Kidney capillary endothelial cell (primary cell): Measurements from ENCODE around the gene SECTM1.

Experiments used
- DNase-seq: peaks from one replicate; pipeline ENCODE4 v3.0.0-alpha.2; 2018; ENCODE audit warnings: low spot score

SECTM1 gene

GRCh38 chr17:82328141-82328993 is 5.2 kb downstream of the SECTM1 start:
- DNase-seq = no peak

GRCh38 chr17:82327757-82328140 is 5.8 kb downstream of the SECTM1 start:
- no peak for DNase-seq

DNA sequence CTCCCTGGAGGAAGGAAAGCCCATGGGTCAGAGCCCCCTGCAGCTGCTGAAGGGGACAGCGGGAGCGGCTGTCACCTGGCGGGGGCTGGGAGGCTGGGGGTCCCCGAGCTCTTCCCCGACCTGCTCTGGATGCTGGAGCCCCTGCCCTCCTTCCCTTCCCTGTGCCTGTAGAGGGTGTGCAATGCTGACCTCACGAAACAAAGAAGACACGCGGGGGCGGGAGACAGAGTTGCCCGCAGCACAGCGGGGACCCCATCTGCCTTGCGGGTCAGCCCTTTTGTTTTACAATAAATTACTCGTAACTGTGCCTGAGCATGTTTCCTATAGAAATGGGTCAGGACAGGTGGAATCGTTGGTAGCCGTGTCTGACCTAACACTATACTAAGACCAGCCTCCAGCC is 6.3 kb downstream of the SECTM1 start:
- no peak for DNase-seq

DNA sequence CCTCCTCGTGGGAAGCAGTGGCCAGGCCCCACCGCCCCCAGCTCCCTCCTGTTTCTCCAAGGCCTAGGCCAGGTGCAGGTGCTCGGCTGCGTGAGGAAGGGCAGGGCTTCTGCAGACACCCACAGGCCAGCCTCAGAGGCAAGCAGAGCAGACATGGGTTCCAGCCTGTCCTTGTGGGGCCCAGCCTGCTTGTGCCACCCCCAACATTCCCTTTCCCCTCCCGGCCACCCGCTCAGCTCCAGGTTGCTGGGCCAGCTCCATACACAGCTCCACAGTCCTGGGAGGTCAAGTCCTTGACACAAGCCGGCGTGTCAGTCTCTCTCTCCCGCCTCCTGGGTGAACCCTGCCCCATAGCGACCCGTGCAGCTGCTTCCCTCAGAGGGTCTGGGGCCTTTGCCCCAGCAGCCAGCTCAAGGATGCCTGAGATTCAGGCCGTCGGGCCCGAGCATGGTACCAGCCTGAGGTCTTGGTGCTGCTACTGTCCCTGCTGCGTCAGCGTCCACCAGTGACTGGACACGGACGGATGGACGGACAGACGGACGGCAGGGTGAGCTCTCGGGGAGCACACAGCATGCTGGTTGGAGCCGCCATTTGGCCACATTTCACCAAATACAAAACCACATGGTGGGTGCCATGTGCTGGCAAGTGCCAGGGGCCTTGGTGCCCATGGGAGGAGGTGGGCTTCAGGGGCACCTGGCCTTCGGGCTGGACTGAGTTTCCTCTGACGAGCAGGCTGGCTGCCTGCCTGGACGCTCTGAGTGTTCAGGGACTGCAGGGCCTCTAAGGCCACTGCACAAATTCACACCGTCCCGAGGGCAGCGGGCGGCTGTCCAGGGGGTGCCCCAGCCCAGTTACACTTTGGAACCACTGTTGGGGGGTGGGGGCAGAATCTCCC is 8.0 kb downstream of the SECTM1 start:
- no peak for DNase-seq

DNA sequence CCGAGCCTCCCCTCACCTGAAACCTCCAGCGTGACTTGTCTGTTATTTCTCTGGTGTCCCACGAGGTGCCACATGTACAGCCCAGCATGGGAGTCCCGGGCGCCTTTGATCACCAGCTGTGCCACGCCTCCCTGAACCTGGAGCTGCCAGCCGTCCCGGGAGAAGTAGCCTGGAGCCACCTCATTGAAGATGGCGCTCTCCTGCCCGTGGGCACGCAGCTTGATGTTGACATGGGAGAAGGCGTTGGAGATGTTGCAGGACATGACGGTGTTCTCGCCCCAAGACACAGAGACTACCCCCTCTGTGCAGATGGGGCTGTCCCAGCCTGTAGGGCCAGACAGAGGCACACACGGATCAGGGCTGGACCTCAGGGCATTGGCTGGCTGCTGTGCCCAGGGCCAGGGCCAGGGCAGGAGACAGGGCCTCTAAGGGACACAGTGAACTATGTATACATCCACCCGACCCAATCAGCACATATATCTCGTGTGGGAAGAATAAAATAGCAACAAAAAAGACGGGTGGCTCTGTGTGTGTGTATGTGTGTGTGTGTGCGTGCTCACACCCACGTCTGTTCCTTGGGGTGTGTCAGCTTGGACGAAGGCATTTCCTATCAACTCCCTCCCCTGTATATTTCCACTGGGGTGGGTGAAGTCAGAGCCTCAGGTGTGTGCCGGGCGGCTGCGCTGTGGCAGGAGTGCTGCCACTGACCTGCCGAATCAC is 8.8 kb downstream of the SECTM1 start:
- no peak for DNase-seq

DNA sequence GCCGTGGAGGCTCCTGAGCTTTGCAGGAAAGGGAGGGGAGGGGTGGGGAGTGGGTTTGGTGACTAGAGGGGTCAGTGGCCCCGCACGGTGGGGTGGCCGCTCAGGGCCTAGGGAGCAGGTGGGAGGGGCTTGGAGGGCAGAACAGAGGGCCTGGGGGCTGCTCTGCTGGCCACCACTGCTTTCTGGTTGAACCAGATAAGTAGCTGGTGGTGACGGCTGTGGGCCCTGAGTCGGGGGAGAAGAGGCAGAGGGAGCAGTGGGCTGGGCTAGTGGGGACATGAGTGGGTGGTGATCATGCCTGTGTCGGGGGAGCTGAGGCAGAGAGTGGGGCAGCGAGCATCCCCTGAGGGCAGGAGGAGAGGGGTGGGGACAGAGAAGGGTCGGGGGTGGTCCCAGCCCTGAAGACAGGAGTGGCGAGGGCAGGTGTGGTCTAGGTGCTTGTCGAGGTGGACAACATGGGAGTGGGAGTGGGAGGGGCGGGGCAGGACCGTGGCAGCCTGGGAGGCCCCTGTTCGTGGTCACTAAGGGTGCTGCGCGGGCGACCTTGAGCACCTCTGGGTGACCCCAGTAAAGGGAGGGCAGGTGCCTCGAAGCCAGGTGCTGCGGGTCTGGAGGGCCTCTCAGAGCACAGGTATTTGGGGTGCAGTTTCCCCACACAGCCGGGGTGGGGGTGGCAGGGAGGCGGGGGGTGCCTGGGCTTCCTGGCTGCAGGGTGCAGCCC is 9.9 kb downstream of the SECTM1 start:
- no peak for DNase-seq

GRCh38 chr17:82322526-82323453 is 10.8 kb downstream of the SECTM1 start:
- no peak for DNase-seq

GRCh38 chr17:82321947-82322466 is 11.6 kb downstream of the SECTM1 start:
- no peak for DNase-seq

DNA sequence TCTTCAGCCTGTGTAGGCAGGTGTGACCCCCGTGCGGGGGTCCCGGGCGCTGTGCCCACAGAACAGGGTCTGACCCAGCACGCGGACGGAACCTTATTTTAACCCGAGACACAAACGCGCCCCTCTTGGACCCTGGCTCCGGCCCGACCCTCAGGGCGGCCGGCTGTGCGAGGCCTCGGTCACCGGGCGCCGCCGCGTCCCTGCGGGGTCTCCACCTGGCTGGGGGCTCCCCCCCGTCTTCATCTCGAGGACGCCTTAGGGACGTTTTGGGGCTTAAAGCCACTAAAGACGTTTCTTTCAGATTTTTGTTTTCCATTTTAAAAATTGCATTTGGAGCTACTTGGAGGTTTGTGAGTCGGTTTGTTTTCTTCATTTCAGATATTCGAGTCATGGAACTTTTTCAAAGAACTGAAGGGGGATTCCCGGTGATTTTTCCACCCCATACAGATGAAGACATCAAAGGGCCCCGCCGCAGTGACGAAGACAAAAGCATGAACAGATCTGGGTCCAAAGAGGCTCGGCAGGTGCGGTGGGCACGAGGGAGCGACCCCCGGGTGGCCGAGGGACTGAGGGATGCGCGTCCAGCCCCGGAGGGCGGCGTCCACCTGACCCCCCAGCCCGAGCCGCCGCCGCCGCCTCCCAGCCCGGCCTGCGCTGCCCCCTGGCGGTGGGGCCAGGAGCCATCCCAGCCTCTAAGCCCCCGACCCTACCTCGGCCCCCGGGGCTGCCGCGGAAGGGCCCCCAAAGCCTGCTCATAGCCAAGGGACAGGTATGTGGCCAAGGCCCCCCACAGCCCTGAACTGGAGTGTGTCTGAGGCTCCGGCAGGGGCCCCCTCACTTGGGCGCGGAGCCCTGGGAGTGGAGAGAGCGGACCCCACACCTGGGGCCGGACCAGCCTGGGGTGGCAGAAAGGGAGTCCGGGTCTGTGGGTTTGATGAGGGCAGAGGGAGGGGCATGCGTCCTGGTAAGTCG is 12.3 kb downstream of the SECTM1 start:
- DNase-seq = no peak

DNA sequence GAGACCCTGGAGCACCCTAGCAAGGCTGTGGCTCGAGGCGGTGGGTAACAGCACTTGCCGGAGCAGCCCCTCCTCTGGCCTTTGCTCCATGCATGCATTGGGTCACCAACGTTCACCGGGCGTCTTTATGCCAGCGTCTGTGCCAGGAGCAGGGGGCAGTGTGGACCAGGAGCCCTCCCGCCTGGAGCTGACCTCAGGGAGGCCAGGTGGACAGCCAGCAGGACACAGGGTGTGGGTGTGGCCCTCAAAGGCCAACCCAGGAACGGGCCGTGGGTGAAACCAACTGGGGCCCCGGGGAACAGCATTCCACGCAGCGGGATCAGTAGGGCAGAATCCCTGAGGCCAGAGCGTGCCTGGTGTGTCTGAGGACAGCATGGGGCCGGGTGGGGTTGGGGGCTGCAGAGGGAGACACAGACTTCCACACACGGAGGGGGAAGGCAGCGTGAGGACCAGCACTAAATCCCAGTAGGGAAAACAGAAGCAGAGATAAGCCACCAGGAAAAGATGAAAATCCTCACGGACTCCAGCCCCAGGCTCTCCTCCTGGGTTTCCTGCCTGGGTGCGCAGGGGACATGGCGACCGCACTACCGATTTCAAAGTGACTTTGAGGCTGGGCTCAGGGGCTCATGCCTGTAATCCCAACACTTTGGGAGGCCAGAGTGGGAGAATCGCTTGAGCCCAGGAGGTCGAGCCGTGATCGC is 13.3 kb downstream of the SECTM1 start:
- no peak for DNase-seq

- no peak for DNase-seq
Observed at GRCh38 chr17:82319619-82320062, 13.9 kb downstream of the SECTM1 start.

DNA sequence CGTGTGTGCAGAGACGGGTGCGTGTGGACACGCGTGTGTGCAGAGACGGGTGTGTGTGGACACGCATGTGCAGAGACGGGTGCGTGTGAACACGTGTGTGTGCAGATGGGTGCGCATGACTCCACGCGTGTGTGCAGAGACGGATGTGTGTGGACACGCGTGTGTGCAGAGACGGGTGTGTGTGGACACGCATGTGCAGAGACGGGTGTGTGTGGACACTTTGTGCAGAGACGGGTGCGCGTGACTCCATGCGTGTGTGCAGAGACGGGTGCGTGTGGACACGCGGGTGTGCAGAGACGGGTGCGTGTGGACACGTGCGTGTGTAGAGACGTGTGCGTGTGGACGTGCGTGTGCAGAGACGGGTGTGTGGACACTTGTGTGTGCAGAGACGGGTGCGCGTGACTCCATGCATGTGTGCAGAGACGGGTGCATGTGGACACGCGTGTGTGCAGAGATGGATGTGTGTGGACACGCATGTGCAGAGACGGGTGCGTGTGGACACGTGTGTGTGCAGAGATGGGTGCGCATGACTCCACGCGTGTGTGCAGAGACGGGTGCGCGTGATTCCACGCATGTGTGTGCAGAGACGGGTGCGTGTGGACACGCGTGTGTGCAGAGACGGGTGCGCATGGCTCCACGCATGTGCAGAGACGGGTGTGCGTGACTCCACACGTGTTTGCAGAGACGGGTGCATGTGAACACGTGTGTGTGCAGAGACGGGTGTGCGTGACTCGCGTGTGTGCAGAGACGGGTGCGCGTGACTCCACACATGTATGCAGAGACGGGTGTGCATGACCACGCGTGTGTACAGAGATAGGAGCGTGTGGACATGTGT is 14.6 kb downstream of the SECTM1 start:
- DNase-seq = no peak

- no peak for DNase-seq
Observed at GRCh38 chr17:82318169-82318498, 15.4 kb downstream of the SECTM1 start.

DNA sequence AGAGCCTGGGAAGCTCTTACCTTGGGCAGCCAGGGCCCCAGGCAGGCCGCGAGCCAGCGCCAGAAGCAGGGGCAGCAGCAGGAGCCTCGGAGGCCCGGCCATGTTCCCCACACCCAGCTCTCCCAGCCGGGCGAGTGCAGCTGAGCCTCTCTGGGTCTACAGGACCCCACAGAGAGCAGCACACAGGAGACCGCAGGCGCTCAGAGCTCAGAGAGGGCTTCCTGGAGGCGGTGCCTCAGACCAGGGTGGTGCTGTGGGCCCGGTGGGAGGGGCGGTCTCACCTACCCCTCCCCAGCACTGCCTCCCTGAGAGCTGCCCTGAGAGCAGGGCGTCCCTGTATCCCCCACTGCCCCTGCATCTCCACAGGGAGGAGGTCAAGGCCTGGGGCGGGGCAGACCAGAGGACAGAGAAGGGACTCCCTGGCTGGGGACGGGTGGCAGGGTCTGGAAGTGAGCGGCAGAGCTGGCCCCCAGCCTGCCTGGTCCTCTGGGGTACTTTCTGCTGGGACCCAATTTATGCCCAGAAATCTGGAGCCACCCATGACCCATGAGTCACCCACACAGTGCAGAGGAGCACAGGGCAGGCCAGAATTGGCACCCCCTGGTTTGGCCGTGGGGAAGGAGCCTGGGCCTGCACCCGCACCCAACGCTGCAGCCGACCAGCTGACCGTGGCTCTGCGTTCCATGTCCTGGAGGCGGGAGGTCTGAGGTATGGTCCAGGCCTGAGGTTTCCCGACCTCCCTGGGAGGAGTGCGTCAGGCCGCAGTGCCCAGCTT is 16.0 kb downstream of the SECTM1 start, which contains the start of gene CD7:
CD7 (minus strand) TSS at position 215 of the 775 bp plus-strand sequence; CDS start at position 102, 113 bp downstream.
- DNase-seq = no peak

DNA sequence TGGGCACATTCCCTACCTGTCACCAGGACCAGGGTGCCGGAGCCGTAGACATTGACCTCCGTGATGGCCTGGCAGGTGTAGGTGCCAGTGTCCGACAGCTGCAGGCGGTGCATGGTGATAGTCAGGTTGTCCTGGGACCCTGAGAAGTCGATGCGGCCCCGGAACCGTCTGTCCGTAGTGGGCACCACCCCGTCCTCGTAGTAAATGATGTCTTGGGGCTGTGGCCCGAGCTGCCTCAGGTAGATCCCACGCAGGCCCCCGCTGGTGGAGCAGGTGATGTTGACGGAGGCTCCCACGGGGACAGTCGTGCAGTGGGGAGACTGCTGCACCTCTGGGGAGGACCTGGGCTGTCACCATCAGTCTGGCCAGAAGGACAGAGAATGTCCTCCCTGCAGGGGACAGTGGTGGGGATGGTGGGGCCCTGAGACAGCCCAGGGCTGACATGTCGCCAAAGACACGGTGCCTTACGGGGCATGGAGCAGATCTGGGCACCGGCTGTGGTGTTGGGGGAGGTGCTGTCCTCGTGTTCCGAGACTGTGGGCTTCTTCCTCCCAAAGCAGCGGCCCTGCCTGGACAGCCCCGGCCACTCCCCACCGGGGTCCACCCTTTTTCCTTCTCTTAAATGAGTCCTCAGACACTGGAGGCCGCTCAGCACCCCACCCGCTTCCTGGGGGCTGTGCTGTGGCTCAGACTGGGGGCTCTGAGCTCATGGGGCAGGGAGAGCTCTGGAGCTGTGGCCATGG is 16.7 kb downstream of the SECTM1 start:
- no peak for DNase-seq
